Progenitor cell of endocrine pancreas (in vitro differentiated cells): Measurements from ENCODE around the gene TMUB1. TPM values are rescaled to one million over a fixed set of nuclear protein-coding genes. Genes with fewer than 3 reads are reported as not detected.
A peak's percentile ranks its signal among the peaks of the same experiment; 100 is the strongest.

Experiments used
- DNase-seq: peaks from one replicate; pipeline ENCODE4 v3.0.0; 2021; ENCODE audit warnings: low spot score; ENCODE audit not compliant: unreplicated experiment
- H3K27ac Mint-ChIP-seq: 2 replicates; pipeline ENCODE4 v1.8.0; 2021; ENCODE audit warnings: mild to moderate bottlenecking, moderate library complexity, mixed read lengths
- H3K27me3 Mint-ChIP-seq: 2 replicates; pipeline ENCODE4 v1.8.0; 2021; ENCODE audit warnings: mixed read lengths
- H3K36me3 Mint-ChIP-seq: 2 replicates; pipeline ENCODE4 v1.8.0; 2022; ENCODE audit warnings: mixed read lengths; ENCODE audit not compliant: insufficient read depth
- H3K4me1 Mint-ChIP-seq: 2 replicates; pipeline ENCODE4 v1.8.0; 2021; ENCODE audit warnings: low read depth, mixed read lengths
- H3K4me3 Mint-ChIP-seq: 2 replicates; pipeline ENCODE4 v1.8.0; 2021; ENCODE audit warnings: low read depth, mild to moderate bottlenecking, moderate library complexity, mixed read lengths
- H3K9me3 Mint-ChIP-seq: 2 replicates; pipeline ENCODE4 v1.8.0; 2021; ENCODE audit warnings: low read depth, mixed read lengths
- CTCF ChIP-seq: fragments of 200-600 bp; sonication (generic); IDR thresholded peaks from one replicate; pipeline ENCODE4 v1.5.0; 2021; ENCODE audit warnings: antibody characterized with exemption, mild to moderate bottlenecking; ENCODE audit not compliant: unreplicated experiment
- total RNA-seq: library from RNA; stranded (reverse); gene quantifications from 2 replicates; pipeline ENCODE4 v1.2.1, GENCODE V29; 2021

The TMUB1 gene
- total RNA-seq, 1 donor from 2014 or later = 48.6 TPM

GRCh38 chr7:151088019-151088855 is 4.9 kb upstream of the TMUB1 start:
- H3K36me3 Mint-ChIP-seq = no peaks in the 10 kb centered on the region
- no peak for TF ChIP-seq CTCF
- H3K27ac Mint-ChIP-seq = peak overlapping the region; percentile 87
- H3K9me3 Mint-ChIP-seq = no peaks in the 10 kb centered on the region
- DNase-seq = no peak
- peak overlapping the region; percentile 84 for H3K4me3 Mint-ChIP-seq
- H3K4me1 Mint-ChIP-seq = peaks cover 26% of the 10 kb centered on the region
- H3K27me3 Mint-ChIP-seq = no peaks in the 10 kb centered on the region

DNA sequence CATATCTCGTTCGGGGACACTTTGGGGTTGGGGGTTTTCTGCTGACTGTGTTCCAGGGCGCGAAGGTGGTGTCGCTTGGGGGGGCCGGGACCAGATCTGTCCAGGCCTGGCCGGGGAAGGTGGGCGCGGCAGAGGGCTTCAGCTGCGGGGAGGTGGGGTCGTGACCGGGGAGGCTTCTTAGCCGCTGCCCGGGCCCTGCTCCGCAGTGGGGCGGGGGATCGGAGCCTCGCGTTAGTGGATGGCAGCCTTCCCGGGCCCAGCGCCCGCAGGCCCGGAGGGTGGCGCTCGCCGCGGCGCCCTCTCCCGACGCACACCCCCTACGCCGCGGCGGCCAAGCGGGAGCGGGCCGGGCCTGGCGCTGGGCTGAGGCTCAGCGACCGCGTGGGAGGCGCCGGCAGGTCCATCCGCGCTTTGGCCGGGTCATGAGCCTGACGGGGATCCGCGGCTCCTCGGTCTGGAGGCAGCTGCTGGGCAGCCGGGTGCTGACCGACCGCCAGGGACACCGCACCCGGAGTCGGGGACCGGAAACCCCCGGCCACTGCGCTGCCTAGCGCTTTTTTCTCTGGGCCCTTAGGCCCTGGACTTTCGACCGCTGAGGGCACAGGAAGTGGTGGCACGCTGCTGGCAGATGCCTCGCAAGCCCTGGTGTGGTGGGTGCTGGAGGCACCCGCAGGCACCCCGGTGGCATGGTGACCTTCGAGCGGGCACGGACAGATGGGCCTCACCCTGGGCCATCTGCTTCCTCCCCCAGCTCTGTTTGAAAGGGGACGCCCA is 4.1 kb upstream of the TMUB1 start:
- TF ChIP-seq CTCF = peak; percentile 42
- Mint-ChIP-seq H3K36me3 (no peaks in the 10 kb centered on the region), H3K9me3 (no peaks in the 10 kb centered on the region), H3K4me1 (peaks cover 32% of the 10 kb centered on the region), H3K27ac (peak overlapping the region; percentile 91), H3K4me3 (peak overlapping the region; percentile 84), H3K27me3 (no peaks in the 10 kb centered on the region)
- no peak for DNase-seq

DNA sequence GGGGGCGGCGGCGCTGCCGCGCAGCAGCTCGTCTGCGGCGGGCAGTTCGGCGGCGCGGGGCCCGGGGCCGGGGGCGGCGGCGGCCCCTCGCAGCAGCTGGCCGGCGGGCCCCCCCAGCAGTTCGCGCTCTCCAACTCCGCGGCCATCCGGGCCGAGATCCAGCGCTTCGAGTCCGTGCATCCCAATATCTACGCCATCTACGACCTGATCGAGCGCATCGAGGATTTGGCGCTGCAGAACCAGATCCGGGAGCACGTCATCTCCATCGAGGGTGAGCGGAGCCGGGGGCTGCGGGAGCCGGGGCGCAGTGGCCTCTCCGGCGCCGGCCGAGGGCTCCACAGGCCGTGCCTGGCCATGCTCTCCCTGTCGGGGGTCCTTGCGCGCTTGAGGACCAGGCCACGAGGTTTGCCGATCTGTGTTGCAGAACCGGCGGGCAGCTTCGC is 3.5 kb upstream of the TMUB1 start:
- no peaks in the 10 kb centered on the region for H3K36me3 Mint-ChIP-seq
- peak overlapping the region; percentile 84 for H3K4me3 Mint-ChIP-seq
- no peak for TF ChIP-seq CTCF
- peaks cover 33% of the 10 kb centered on the region for H3K4me1 Mint-ChIP-seq
- no peak for DNase-seq
- H3K9me3 Mint-ChIP-seq = no peaks in the 10 kb centered on the region
- H3K27me3 Mint-ChIP-seq = no peaks in the 10 kb centered on the region
- H3K27ac Mint-ChIP-seq = peak overlapping the region; percentile 91

- TF ChIP-seq CTCF = no peak
These were observed 2.7 kb upstream of the TMUB1 start, which contains the start of gene AGAP3 for GRCh38 chr7:151085691-151086620. Gene AGAP3, plus strand, starts transcription at chr7:151086475. Its CDS starts 267 bp downstream, at chr7:151086742.

More at GRCh38 chr7:151085691-151086620, 2.7 kb upstream of the TMUB1 start, which contains the start of gene AGAP3:
- H3K9me3 Mint-ChIP-seq = no peaks in the 10 kb centered on the region
- H3K36me3 Mint-ChIP-seq = no peaks in the 10 kb centered on the region
- H3K27me3 Mint-ChIP-seq = no peaks in the 10 kb centered on the region
- peak; percentile 69 for DNase-seq
- peak within 1 kb of the TSS; percentile 91 for H3K27ac Mint-ChIP-seq
- H3K4me3 Mint-ChIP-seq = peak within 1 kb of the TSS; percentile 84
- peaks cover 32% of the 10 kb centered on the region for H3K4me1 Mint-ChIP-seq
